ENCODE results near the gene ANKRD13B. TPM values are rescaled to one million over a fixed set of nuclear protein-coding genes. Genes with fewer than 3 reads are reported as not detected.

Gene ANKRD13B
- total RNA-seq, 1 experiment from 2014 or later, result 31.4 TPM

- no peaks in the 10 kb centered on the region for H3K4me1 ChIP-seq (ENCODE audit: control insufficient read depth, insufficient read depth, low read length)
- ATAC-seq (no peak), DNase-seq (ENCODE audit: low read depth, low spot score) (no peak)
- no peak overlapping the region for H3K4me3 ChIP-seq (ENCODE audit: low read depth in 2 of 2, low read length in 2 of 2)
- H3K9me3 ChIP-seq (ENCODE audit: control insufficient read depth, insufficient read depth, low read depth, low read length), result no peaks in the 10 kb centered on the region
- intact Hi-C loops (cut with micrococcal nuclease; ENCODE audit: unreplicated experiment), result no loop called here
- no peak overlapping the region for H3K27ac ChIP-seq (ENCODE audit: low read length)
- in situ Hi-C loops (cut with HindIII; ENCODE audit: low pct_unique_long_range_greater_than_20kb, low sequenced_read_pairs), result no loop called here
- ChIA-PET CTCF (no interaction called here), POLR2A (no interaction called here)
- H3K36me3 ChIP-seq (ENCODE audit: control insufficient read depth, insufficient read depth, low read length), result no peaks in the 10 kb centered on the region
- no peak for TF ChIP-seq SIN3A (IDR thresholded peaks at IDR 0.05; ENCODE audit: borderline replicate concordance, insufficient read depth, low read depth, low read length)
- TF ChIP-seq, protein P1, sequence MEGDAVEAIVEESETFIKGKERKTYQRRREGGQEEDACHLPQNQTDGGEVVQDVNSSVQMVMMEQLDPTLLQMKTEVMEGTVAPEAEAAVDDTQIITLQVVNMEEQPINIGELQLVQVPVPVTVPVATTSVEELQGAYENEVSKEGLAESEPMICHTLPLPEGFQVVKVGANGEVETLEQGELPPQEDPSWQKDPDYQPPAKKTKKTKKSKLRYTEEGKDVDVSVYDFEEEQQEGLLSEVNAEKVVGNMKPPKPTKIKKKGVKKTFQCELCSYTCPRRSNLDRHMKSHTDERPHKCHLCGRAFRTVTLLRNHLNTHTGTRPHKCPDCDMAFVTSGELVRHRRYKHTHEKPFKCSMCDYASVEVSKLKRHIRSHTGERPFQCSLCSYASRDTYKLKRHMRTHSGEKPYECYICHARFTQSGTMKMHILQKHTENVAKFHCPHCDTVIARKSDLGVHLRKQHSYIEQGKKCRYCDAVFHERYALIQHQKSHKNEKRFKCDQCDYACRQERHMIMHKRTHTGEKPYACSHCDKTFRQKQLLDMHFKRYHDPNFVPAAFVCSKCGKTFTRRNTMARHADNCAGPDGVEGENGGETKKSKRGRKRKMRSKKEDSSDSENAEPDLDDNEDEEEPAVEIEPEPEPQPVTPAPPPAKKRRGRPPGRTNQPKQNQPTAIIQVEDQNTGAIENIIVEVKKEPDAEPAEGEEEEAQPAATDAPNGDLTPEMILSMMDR (IDR thresholded peaks at IDR 0.05), result no peak
- TF ChIP-seq POLR2AphosphoS5 (IDR thresholded peaks at IDR 0.05; ENCODE audit: low read depth, low read length), result no peak
- TF ChIP-seq TCF7L2 (IDR thresholded peaks at IDR 0.05; ENCODE audit: low read depth, low read length), result no peak
- no peak for TF ChIP-seq REST (IDR thresholded peaks at IDR 0.05; ENCODE audit: insufficient read depth in 1 of 2, low read depth in 2 of 2, low read length in 1 of 2)
- H3K27me3 ChIP-seq (ENCODE audit: control insufficient read depth, insufficient read depth, low read length), result no peaks in the 10 kb centered on the region
- BruUV-seq (replicated peaks), result no TSS peak
Measured at GRCh38 chr17:29607557-29608195, 14.7 kb downstream of the ANKRD13B start.

DNA sequence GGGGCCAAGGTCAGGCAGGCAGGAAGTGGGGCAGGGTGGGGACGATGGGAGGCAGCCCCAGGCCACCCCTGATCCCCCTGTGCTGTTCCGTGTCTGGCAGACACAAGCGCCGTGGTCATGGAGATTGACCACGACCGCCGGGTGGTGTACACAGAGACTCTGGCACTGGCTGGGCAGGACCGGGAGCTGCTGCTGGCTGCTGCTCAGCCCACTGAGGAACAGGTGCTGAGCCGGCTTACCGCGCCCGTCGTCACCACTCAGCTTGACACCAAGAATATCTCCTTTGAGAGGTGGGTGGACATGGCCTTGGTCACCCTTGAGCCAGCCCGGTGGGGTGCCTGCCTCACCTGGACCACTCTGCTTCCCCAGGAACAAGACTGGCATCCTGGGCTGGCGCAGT lies 16.1 kb downstream of the ANKRD13B start:
- ChIA-PET POLR2A (no interaction called here), CTCF (interaction anchor here (0.6 to 0.7 kb wide), 3 partner anchors 8 to 666 kb away, joined by 3 to 4 read pairs (median 3); no protein-coding TSS in a partner anchor)
- Histone ChIP-seq H3K4me3 (ENCODE audit: low read depth in 2 of 2, low read length in 2 of 2) (no peak overlapping the region), H3K4me1 (ENCODE audit: control insufficient read depth, insufficient read depth, low read length) (no peaks in the 10 kb centered on the region), H3K36me3 (ENCODE audit: control insufficient read depth, insufficient read depth, low read length) (no peaks in the 10 kb centered on the region), H3K9me3 (ENCODE audit: control insufficient read depth, insufficient read depth, low read depth, low read length) (no peaks in the 10 kb centered on the region), H3K27me3 (ENCODE audit: control insufficient read depth, insufficient read depth, low read length) (no peaks in the 10 kb centered on the region), H3K27ac (ENCODE audit: low read length) (no peak overlapping the region)
- DNase-seq (ENCODE audit: low read depth, low spot score) (no peak), ATAC-seq (no peak)
- BruUV-seq (replicated peaks), result no TSS peak
- intact Hi-C loops (cut with micrococcal nuclease; ENCODE audit: unreplicated experiment) (no loop called here), in situ Hi-C loops (cut with HindIII; ENCODE audit: low pct_unique_long_range_greater_than_20kb, low sequenced_read_pairs) (no loop called here)
- TF ChIP-seq POLR2AphosphoS5 (IDR thresholded peaks at IDR 0.05; ENCODE audit: low read depth, low read length), result no peak
- no peak for TF ChIP-seq SIN3A (IDR thresholded peaks at IDR 0.05; ENCODE audit: borderline replicate concordance, insufficient read depth, low read depth, low read length)
- TF ChIP-seq, protein P1 (IDR thresholded peaks at IDR 0.05), result no peak
- no peak for TF ChIP-seq TCF7L2 (IDR thresholded peaks at IDR 0.05; ENCODE audit: low read depth, low read length)
